ENCODE data around the gene AGPS. TPM values are rescaled to one million over a fixed set of nuclear protein-coding genes. Genes with fewer than 3 reads are reported as not detected.

The AGPS gene
- total RNA-seq, 1 experiment from 2014 or later: 60.9 TPM

DNA sequence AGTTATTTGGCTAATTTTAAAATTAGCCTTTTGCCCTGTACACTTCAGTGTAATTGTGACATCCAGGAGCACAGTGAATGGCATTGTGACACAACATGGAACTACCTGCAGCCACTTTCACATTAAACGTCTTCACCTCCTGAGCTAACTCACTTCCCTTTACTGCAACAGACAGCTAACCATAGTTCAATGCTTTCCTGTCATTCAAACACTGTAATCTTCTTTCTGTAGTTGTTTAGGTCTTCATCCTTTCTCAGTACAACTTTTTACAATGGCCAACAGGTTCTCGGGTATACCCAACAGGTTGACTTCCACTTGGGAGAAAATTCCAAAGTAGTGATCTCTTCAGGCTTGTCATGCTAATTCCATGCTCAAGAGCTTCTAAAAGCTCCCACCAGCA, 8.6 kb upstream of the AGPS start:
- no peak for DNase-seq
- Mint-ChIP-seq H3K9me3 (no peaks in the 10 kb centered on the region), H3K27ac (peak overlapping the region in 2 of 3 experiments; percentile 10 to 40; a peak in 3 of 7 replicates), H3K27me3 (ENCODE audit: low read depth) (no peaks in the 10 kb centered on the region), H3K4me3 (no peak overlapping the region), H3K36me3 (ENCODE audit: insufficient read depth in 1 of 3, low read depth in 3 of 3) (no peaks in the 10 kb centered on the region), H3K4me1 (peaks cover 10 to 12% of the 10 kb centered on the region in 2 experiments)
- no peak overlapping the region for H3K23ac ChIP-seq (ENCODE audit: insufficient read length, low read depth, low read length)
- no peak overlapping the region for H2BK5ac ChIP-seq (ENCODE audit: insufficient read length, low read length)
- H3K23me2 ChIP-seq (ENCODE audit: insufficient read length, low read depth, low read length, poor library complexity, severe bottlenecking): no peaks in the 10 kb centered on the region
- no peak overlapping the region for H4K5ac ChIP-seq (ENCODE audit: insufficient read length, low read depth, low read length)
- TF ChIP-seq, protein P1, sequence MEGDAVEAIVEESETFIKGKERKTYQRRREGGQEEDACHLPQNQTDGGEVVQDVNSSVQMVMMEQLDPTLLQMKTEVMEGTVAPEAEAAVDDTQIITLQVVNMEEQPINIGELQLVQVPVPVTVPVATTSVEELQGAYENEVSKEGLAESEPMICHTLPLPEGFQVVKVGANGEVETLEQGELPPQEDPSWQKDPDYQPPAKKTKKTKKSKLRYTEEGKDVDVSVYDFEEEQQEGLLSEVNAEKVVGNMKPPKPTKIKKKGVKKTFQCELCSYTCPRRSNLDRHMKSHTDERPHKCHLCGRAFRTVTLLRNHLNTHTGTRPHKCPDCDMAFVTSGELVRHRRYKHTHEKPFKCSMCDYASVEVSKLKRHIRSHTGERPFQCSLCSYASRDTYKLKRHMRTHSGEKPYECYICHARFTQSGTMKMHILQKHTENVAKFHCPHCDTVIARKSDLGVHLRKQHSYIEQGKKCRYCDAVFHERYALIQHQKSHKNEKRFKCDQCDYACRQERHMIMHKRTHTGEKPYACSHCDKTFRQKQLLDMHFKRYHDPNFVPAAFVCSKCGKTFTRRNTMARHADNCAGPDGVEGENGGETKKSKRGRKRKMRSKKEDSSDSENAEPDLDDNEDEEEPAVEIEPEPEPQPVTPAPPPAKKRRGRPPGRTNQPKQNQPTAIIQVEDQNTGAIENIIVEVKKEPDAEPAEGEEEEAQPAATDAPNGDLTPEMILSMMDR (conservative IDR thresholded peaks at IDR 0.05): no peak
- H2AFZ ChIP-seq (ENCODE audit: low read length): no peak overlapping the region
- H3K4me1 ChIP-seq (ENCODE audit: insufficient read depth, low read length): peaks cover 3% of the 10 kb centered on the region; the same call in 1 of the 2 replicates
- no peak overlapping the region for H2BK120ac ChIP-seq (ENCODE audit: low read depth, low read length, poor library complexity, severe bottlenecking)
- no peak overlapping the region for H3K18ac ChIP-seq (ENCODE audit: insufficient read length, low read depth, low read length)
- H4K91ac ChIP-seq (ENCODE audit: insufficient read length, low read depth, low read length): no peak overlapping the region
- H3K9ac ChIP-seq (ENCODE audit: extremely low read depth, insufficient read length, low read length): no peak overlapping the region
- no peaks in the 10 kb centered on the region for H4K20me1 ChIP-seq (ENCODE audit: control insufficient read depth, insufficient read depth, insufficient read length)
- H3K56ac ChIP-seq (ENCODE audit: insufficient read length, low read depth, low read length): no peak overlapping the region
- no CpG with 5 or more reads among the region's 2 CpGs for WGBS (ENCODE audit: extremely low coverage, insufficient read length, low lambda C conversion rate)
- no peak overlapping the region for H3K27ac ChIP-seq (ENCODE audit: insufficient read length, low read depth, low read length)
- H3T11ph ChIP-seq (ENCODE audit: low read length): no peak overlapping the region
- H3K79me1 ChIP-seq (ENCODE audit: insufficient read depth, low read depth, low read length, poor library complexity, severe bottlenecking): no peaks in the 10 kb centered on the region
- H2BK15ac ChIP-seq (ENCODE audit: low read depth, low read length): no peak overlapping the region
- no peak overlapping the region for H2BK12ac ChIP-seq (ENCODE audit: insufficient read length, low read depth, low read length)
- no peaks in the 10 kb centered on the region for H3K79me2 ChIP-seq (ENCODE audit: insufficient read depth, low read length)
- H3K4me2 ChIP-seq (ENCODE audit: insufficient read depth, insufficient read length, low read length): no peak overlapping the region
- H4K8ac ChIP-seq (replicated peaks; ENCODE audit: insufficient read length, low read depth, low read length): no peak overlapping the region
- H2BK20ac ChIP-seq (ENCODE audit: low read depth, low read length, poor library complexity, severe bottlenecking): no peak overlapping the region
- no peaks in the 10 kb centered on the region for H3K27me3 ChIP-seq (ENCODE audit: insufficient read depth, low read length)
- H3K9me3 ChIP-seq (ENCODE audit: control insufficient read depth, low read depth, low read length): no peaks in the 10 kb centered on the region
- H3K14ac ChIP-seq (ENCODE audit: insufficient read depth, low read length): no peak overlapping the region
- H3K4ac ChIP-seq (ENCODE audit: low read depth, low read length): no peak overlapping the region
- no peak overlapping the region for H2AK5ac ChIP-seq (ENCODE audit: insufficient read length, low read length)
